ENCODE measurements around the gene KSR2. TPM values are rescaled to one million over a fixed set of nuclear protein-coding genes. Genes with fewer than 3 reads are reported as not detected.

The KSR2 gene
- total and polyA plus RNA-seq, 2 of the 13 experiments (the other 11 are each of a cell fraction or from before 2014, with no cell fraction given): 0.02 TPM; not detected in 1

DNA sequence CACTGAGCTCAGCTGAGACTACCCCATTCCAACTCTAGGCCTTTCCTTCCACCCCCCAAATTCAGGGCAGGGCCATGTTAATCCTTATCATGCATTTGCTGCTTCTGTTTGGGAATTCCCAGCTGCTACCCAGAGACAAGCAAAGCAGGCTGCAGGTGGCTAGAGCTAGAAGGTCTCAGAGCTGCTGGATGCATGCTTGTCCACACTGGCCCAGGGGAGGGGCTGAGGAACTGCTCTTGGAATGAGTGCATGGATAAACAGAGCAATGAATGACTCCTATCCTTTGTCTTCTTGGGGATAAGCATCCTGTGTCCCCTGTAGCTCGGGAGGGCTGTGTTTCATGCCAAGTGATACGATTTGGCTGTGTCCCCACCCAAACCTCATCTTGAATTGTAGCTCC is 470.5 kb downstream of the KSR2 start (continued):
- TF ChIP-seq, protein P1, sequence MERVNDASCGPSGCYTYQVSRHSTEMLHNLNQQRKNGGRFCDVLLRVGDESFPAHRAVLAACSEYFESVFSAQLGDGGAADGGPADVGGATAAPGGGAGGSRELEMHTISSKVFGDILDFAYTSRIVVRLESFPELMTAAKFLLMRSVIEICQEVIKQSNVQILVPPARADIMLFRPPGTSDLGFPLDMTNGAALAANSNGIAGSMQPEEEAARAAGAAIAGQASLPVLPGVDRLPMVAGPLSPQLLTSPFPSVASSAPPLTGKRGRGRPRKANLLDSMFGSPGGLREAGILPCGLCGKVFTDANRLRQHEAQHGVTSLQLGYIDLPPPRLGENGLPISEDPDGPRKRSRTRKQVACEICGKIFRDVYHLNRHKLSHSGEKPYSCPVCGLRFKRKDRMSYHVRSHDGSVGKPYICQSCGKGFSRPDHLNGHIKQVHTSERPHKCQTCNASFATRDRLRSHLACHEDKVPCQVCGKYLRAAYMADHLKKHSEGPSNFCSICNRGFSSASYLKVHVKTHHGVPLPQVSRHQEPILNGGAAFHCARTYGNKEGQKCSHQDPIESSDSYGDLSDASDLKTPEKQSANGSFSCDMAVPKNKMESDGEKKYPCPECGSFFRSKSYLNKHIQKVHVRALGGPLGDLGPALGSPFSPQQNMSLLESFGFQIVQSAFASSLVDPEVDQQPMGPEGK (CRISPR knock-in tag; IDR thresholded peaks at IDR 0.05): no peak
- no peak for TF ChIP-seq RFX1 (IDR thresholded peaks at IDR 0.05)
- TF ChIP-seq, protein P2, sequence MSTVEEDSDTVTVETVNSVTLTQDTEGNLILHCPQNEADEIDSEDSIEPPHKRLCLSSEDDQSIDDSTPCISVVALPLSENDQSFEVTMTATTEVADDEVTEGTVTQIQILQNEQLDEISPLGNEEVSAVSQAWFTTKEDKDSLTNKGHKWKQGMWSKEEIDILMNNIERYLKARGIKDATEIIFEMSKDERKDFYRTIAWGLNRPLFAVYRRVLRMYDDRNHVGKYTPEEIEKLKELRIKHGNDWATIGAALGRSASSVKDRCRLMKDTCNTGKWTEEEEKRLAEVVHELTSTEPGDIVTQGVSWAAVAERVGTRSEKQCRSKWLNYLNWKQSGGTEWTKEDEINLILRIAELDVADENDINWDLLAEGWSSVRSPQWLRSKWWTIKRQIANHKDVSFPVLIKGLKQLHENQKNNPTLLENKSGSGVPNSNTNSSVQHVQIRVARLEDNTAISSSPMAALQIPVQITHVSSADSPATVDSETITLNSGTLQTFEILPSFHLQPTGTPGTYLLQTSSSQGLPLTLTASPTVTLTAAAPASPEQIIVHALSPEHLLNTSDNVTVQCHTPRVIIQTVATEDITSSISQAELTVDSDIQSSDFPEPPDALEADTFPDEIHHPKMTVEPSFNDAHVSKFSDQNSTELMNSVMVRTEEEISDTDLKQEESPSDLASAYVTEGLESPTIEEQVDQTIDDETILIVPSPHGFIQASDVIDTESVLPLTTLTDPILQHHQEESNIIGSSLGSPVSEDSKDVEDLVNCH (CRISPR knock-in tag; IDR thresholded peaks at IDR 0.05): no peak
- TF ChIP-seq KDM2A (CRISPR knock-in tag; IDR thresholded peaks at IDR 0.05; ENCODE audit: borderline replicate concordance, low read depth): no peak
- no peak for TF ChIP-seq ZNF256 (CRISPR knock-in tag; conservative IDR thresholded peaks at IDR 0.05)
- no peak for TF ChIP-seq GATAD1 (CRISPR knock-in tag; IDR thresholded peaks at IDR 0.05)
- no peak for TF ChIP-seq SKI (IDR thresholded peaks at IDR 0.05; ENCODE audit: partially characterized antibody)

GRCh38 chr12:117497407-117497806 is 471.4 kb downstream of the KSR2 start:
- H3K4me1 ChIP-seq (ENCODE audit: insufficient read depth, low read length): peaks cover 7% of the 10 kb centered on the region; the same call in 1 of the 2 replicates
- DNase-seq (ENCODE audit: low spot score) (no peak), ATAC-seq (no peak), FAIRE-seq (no peak)
- no TSS peak for BruUV-seq (replicated peaks)
- H3K27me3 ChIP-seq (ENCODE audit: control insufficient read depth in 1 of 2, insufficient read depth in 2 of 2, low read length in 2 of 2): no peaks in the 10 kb centered on the region; a peak in 2 of 5 replicates
- no peaks in the 10 kb centered on the region for H3K36me3 ChIP-seq (replicated peaks in 1 of 2; ENCODE audit: control insufficient read depth in 1 of 2, insufficient read depth in 2 of 2, low read length in 2 of 2)
- no peak overlapping the region for H3K9ac ChIP-seq (ENCODE audit: insufficient read depth, low read depth, low read length)
- no peaks in the 10 kb centered on the region for H3K79me2 ChIP-seq (ENCODE audit: insufficient read depth, low read length)
- intact Hi-C loops (cut with micrococcal nuclease; ENCODE audit: unreplicated experiment) (no loop called here), in situ Hi-C loops (cut with HindIII; ENCODE audit: extremely low pct_ligation_motif_present, low pct_unique_long_range_greater_than_20kb) (no loop called here)
- ChIA-PET POLR2A (no interaction called here), CTCF (ENCODE audit: low intra/inter-chr PET ratio, low total read pairs) (interaction anchor here (0.6 kb wide), 1 partner anchor 22 kb away, joined by 3 read pairs; no protein-coding TSS in a partner anchor)
- no peak overlapping the region for H3K4me2 ChIP-seq (ENCODE audit: low read depth, low read length)
- H2AFZ ChIP-seq (ENCODE audit: low read length): no peak overlapping the region
- no peaks in the 10 kb centered on the region for H3K9me3 ChIP-seq (ENCODE audit: low read length)
- H4K20me1 ChIP-seq (ENCODE audit: insufficient read depth, low read length): no peaks in the 10 kb centered on the region
- no peak overlapping the region for H3K27ac ChIP-seq (ENCODE audit: extremely low read length, insufficient read depth, low read length)
- 45% methylated on average over 7 of the region's 7 CpGs for WGBS (ENCODE audit: low lambda C conversion rate)
- no peak overlapping the region for H3K4me3 ChIP-seq (replicated peaks in 1 of 3; ENCODE audit: insufficient read depth in 1 of 3, low read depth in 2 of 3, low read length in 3 of 3)
- TF ChIP-seq ZBTB42 (CRISPR knock-in tag; IDR thresholded peaks at IDR 0.05) (no peak), ZNF17 (CRISPR knock-in tag; IDR thresholded peaks at IDR 0.05) (no peak), HDAC6 (IDR thresholded peaks at IDR 0.05; ENCODE audit: low read depth, low read length) (no peak), ZFYVE20 (CRISPR knock-in tag; IDR thresholded peaks at IDR 0.05; ENCODE audit: borderline replicate concordance, low read depth) (no peak), ZNF615 (CRISPR knock-in tag; IDR thresholded peaks at IDR 0.05; ENCODE audit: borderline replicate concordance) (no peak), ZNF879 (CRISPR knock-in tag; IDR thresholded peaks at IDR 0.05) (no peak), ZNF550 (CRISPR knock-in tag; IDR thresholded peaks at IDR 0.05; ENCODE audit: borderline replicate concordance) (no peak), TSC22D2 (CRISPR knock-in tag; IDR thresholded peaks at IDR 0.05; ENCODE audit: borderline replicate concordance) (no peak), ZFP1 (CRISPR knock-in tag; IDR thresholded peaks at IDR 0.05) (no peak), HNRNPK (IDR thresholded peaks at IDR 0.05; ENCODE audit: low read depth, low read length, poor library complexity, severe bottlenecking) (no peak), CREM (IDR thresholded peaks at IDR 0.05) (no peak), CREM (CRISPR knock-in tag; IDR thresholded peaks at IDR 0.05) (no peak), FOSL2 (CRISPR knock-in tag; IDR thresholded peaks at IDR 0.05) (no peak), ZNF773 (CRISPR knock-in tag; IDR thresholded peaks at IDR 0.05; ENCODE audit: borderline replicate concordance) (no peak), ATF1 (CRISPR knock-in tag; IDR thresholded peaks at IDR 0.05) (no peak)

Data from HepG2 (cell line).